Stimulated activated CD4-positive, alpha-beta T cell treated with anti-CD3 and anti-CD28 coated beads, Interleukin-15, amount 100 ng/mL, for 1 hour (primary cell): Measurements from ENCODE around the gene RAB3IL1.

Experiments used
- DNase-seq, 2 donors: peaks; one replicate each; pipeline ENCODE4 v3.0.0-alpha.2; 2020; ENCODE audit warnings: low read depth in 1 of 2, low spot score in 1 of 2

The RAB3IL1 gene

DNA sequence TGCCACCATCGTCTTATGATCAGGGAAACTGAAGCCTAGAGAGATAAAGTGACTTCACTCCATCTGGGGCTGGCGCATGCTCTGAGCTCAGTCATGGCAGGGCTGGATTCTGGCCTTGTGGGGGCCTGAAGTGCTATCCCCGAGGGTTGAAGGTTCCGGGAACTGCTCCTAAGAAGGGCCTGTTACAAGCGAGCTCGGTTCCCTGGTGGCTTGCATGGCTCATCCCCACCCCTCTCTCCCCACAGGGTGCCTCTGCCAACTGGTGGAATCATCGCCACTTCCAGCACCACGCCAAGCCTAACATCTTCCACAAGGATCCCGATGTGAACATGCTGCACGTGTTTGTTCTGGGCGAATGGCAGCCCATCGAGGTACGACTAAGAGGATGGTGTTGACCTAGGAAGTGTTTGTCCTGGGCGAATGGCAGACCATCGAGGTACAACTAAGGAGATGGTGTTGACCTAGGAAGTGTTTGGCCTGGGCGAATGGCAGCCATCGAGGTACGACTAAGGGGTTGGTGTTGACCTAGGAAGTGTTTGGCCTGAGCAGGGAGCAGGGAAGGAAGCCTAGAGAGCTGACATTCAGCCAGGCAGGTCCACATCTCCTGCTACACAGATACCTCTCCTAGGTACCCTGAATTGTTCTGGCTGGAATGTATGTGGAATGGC is 69.3 kb downstream of the RAB3IL1 start:
- DNase-seq: no peak
